Measurements from ENCODE around the gene BRD2. TPM values are rescaled to one million over a fixed set of nuclear protein-coding genes. Genes with fewer than 3 reads are reported as not detected.

Gene BRD2
- total RNA-seq, 1 donor from 2014 or later: 140 TPM

DNA sequence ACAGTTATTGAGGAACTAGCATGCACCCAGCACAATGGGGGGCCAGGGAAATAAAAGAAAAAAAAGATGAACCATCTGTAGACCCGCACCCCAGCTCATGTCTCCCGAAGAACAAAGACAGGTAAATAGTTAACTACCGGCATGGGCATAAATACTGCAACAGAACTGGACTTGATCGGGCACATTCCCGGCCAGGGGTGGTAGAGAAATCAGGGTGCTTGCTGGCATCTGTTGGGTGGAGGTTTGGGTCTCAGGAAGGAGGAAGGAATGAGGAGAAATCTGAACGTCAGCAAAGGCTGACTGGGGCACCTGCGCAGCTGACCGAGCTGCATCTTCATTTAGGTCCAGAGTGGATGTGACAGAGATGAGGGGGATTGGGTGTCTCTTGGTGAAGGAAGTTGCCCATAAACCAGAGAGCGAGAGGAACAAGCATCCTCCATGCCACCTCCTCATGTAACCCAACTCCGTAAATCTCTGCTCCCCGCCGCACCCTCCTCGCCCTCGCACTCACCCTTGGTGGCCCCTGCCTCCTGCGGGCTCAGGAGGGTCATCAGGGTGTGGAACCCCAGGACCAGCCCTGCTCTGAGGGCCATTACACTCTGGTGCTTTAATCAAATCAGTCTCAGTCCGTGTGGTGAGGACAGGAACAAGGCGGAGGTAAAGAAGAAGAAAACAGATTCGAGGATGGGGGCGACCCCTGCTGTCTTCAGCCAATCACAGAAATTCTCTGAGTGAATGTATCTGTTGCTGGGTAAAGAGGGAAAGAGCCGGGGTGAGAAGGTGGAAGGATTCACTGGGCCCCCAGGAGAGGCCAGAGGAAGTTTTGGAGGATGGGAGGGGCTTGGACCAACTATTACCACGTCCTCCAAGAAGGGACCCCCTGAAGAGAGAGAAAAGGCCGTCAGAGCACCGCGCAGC lies 40.8 kb downstream of the BRD2 start, which contains the start of gene HLA-DOA:
Gene HLA-DOA, minus strand, starts transcription at position 648 of the 918 bp plus-strand sequence.
- no peak for DNase-seq (ENCODE audit: low spot score in 2 of 2)
- H3K9me3 ChIP-seq: no peaks in the 10 kb centered on the region
- H3K36me3 ChIP-seq: no peaks in the 10 kb centered on the region
- H3K4me1 ChIP-seq: no peaks in the 10 kb centered on the region
- TF ChIP-seq, protein P1, sequence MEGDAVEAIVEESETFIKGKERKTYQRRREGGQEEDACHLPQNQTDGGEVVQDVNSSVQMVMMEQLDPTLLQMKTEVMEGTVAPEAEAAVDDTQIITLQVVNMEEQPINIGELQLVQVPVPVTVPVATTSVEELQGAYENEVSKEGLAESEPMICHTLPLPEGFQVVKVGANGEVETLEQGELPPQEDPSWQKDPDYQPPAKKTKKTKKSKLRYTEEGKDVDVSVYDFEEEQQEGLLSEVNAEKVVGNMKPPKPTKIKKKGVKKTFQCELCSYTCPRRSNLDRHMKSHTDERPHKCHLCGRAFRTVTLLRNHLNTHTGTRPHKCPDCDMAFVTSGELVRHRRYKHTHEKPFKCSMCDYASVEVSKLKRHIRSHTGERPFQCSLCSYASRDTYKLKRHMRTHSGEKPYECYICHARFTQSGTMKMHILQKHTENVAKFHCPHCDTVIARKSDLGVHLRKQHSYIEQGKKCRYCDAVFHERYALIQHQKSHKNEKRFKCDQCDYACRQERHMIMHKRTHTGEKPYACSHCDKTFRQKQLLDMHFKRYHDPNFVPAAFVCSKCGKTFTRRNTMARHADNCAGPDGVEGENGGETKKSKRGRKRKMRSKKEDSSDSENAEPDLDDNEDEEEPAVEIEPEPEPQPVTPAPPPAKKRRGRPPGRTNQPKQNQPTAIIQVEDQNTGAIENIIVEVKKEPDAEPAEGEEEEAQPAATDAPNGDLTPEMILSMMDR (IDR thresholded peaks at IDR 0.05): no peak
- H3K27me3 ChIP-seq: no peaks in the 10 kb centered on the region
- intact Hi-C loops (cut with DNase I): no loop called here
- H3K27ac ChIP-seq: no peak within 1 kb of the TSS
- H3K4me3 ChIP-seq: peak within 1 kb of the TSS in 1 of 2 donors; percentile 35

- H3K9me3 ChIP-seq: no peaks in the 10 kb centered on the region
- intact Hi-C loops (cut with DNase I): loop anchor here (5.0 kb wide), 1 partner anchor 117 kb away; no protein-coding TSS in a partner anchor
- H3K27ac ChIP-seq: no peak overlapping the region
- H3K4me3 ChIP-seq: no peak overlapping the region
- no peaks in the 10 kb centered on the region for H3K36me3 ChIP-seq
- DNase-seq (ENCODE audit: low spot score in 2 of 2): no peak
- H3K4me1 ChIP-seq: no peaks in the 10 kb centered on the region
- TF ChIP-seq, protein P1 (IDR thresholded peaks at IDR 0.05): no peak
- no peaks in the 10 kb centered on the region for H3K27me3 ChIP-seq
Observed at GRCh38 chr6:33010356-33010755, 42.0 kb downstream of the BRD2 start.

GRCh38 chr6:33013608-33014007 lies 45.2 kb downstream of the BRD2 start:
- DNase-seq (ENCODE audit: low spot score in 2 of 2): no peak
- Histone ChIP-seq H3K27ac (no peak overlapping the region), H3K27me3 (no peaks in the 10 kb centered on the region), H3K9me3 (no peaks in the 10 kb centered on the region), H3K4me1 (peaks cover 0 to 6% of the 10 kb centered on the region in 2 donors), H3K4me3 (no peak overlapping the region), H3K36me3 (no peaks in the 10 kb centered on the region)
- TF ChIP-seq, protein P1 (IDR thresholded peaks at IDR 0.05): no peak
- intact Hi-C loops (cut with DNase I): loop anchor here (2.0 to 5.0 kb wide), 3 partner anchors 114 to 235 kb away; no protein-coding TSS in a partner anchor

DNA sequence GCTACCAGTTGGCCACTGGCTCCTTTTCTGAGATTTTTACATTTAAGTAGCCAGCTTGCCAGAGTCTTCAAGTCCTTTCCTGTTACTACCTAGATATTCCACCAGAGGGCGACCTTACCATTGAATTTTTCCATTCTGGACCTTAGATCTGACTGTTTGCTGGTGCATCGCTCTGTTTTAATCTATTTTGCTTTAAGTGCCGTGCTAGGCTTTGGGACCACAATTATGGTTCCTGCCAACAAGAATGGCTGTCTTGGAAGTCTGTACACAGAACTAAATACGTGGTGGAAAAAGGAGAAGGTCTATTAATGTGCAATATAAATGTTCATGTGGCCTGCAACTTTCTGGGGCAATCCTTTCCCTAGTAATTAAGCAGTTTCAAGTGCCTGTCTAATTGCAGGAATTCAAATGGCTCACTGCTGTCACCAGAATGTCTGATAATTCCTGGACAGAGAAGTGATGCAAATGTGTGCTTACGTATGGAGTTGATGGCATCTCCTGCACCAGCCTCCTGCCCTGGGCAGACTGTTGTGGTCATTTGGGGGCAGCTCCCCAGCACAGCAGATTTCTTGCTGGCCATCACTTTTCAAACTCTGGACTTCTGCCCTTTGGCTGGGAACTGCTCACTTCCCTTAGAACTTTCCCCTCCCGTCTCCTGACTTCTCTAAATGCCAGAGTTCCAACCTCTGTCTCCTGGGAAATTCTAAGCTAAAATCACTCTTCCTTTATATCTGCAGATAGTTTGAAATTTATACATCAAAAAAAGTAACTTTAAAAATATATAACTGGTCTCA lies 46.6 kb downstream of the BRD2 start:
- TF ChIP-seq, protein P1 (IDR thresholded peaks at IDR 0.05): peak; percentile 77 to 80 (median 77)
- Histone ChIP-seq H3K27ac (no peak overlapping the region), H3K27me3 (no peaks in the 10 kb centered on the region), H3K4me1 (peaks cover 4 to 10% of the 10 kb centered on the region in 2 donors), H3K4me3 (no peak overlapping the region), H3K9me3 (no peaks in the 10 kb centered on the region), H3K36me3 (no peaks in the 10 kb centered on the region)
- DNase-seq (ENCODE audit: low spot score in 2 of 2): no peak
- intact Hi-C loops (cut with DNase I): loop anchor here (2.0 to 5.0 kb wide), 4 partner anchors 67 to 234 kb away; no protein-coding TSS in a partner anchor

DNA sequence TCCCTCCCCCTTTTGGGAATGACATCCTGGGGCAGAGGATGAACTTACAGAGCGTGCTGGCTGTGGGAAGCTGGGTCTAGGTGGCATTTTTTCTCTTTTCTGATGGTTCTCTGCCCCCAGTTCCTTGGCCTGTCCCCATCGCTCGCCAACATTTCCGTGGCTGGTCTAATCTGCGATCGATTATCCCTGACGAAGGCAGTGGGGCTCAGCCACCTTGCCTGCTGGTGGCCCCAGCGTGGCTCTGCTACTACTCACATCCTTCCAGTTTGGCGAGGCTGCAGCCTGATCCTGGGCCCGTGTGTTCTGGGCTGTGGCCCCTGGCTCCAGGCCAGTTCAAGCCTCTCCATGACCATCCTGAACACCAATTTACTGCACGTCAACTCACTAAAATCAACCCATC lies 47.4 kb downstream of the BRD2 start:
- intact Hi-C loops (cut with DNase I): loop anchor here (2.0 to 5.0 kb wide), 3 partner anchors 67 to 233 kb away; no protein-coding TSS in a partner anchor
- Histone ChIP-seq H3K36me3 (no peaks in the 10 kb centered on the region), H3K4me3 (no peak overlapping the region), H3K27ac (no peak overlapping the region), H3K27me3 (no peaks in the 10 kb centered on the region), H3K9me3 (no peaks in the 10 kb centered on the region), H3K4me1 (peaks cover 4 to 10% of the 10 kb centered on the region in 2 donors)
- TF ChIP-seq, protein P1 (IDR thresholded peaks at IDR 0.05): no peak
- DNase-seq (ENCODE audit: low spot score in 2 of 2): no peak
